Testis (tissue), 2 donors: Measurements from ENCODE around the gene GALM.

Experiments
- POLR2A ChIP-seq: fragments of 450-650 bp; IDR thresholded peaks from one replicate; pipeline ENCODE4 v1.6.1; 2017; ENCODE audit warnings: antibody characterized with exemption, mild to moderate bottlenecking, moderate library complexity
- TF ChIP-seq, protein P1 (sequence below), 3 experiments: fragments of 450-650 bp in 2 of 3; fragments of 200-600 bp in 1 of 3; sonication (generic) in 1 of 3; IDR thresholded peaks; one replicate each; pipeline ENCODE4 v1.5.1; 2016 to 2019; ENCODE audit warnings: antibody characterized with exemption in 3 of 3, mild to moderate bottlenecking in 2 of 3, moderate library complexity in 1 of 3

DNA sequence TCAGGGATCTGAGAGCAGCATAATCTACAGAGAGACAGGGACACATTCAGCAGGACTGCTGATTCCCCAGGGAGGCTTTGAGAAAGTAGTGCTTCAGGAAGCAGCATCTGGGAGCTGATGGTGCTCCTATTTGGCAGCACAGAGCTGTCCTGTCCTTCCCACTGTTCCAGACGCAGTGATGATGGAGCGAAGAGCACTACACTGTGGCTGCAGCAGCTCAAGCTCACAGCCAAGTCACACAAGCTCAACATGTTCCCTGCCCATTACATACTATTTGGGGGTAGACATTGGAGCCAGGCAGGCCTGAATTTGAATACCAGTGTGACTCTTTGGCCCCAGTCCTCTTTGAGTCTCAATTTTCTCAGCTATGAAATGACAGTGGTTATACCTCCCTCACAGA is 15.2 kb upstream of the GALM start:
- no peak for TF ChIP-seq POLR2A
- TF ChIP-seq, protein P1, sequence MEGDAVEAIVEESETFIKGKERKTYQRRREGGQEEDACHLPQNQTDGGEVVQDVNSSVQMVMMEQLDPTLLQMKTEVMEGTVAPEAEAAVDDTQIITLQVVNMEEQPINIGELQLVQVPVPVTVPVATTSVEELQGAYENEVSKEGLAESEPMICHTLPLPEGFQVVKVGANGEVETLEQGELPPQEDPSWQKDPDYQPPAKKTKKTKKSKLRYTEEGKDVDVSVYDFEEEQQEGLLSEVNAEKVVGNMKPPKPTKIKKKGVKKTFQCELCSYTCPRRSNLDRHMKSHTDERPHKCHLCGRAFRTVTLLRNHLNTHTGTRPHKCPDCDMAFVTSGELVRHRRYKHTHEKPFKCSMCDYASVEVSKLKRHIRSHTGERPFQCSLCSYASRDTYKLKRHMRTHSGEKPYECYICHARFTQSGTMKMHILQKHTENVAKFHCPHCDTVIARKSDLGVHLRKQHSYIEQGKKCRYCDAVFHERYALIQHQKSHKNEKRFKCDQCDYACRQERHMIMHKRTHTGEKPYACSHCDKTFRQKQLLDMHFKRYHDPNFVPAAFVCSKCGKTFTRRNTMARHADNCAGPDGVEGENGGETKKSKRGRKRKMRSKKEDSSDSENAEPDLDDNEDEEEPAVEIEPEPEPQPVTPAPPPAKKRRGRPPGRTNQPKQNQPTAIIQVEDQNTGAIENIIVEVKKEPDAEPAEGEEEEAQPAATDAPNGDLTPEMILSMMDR (IDR thresholded peaks at IDR 0.05) = no peak
